ENCODE data around the gene TGM1. TPM values are rescaled to one million over a fixed set of nuclear protein-coding genes. Genes with fewer than 3 reads are reported as not detected.
A peak's percentile ranks its signal among the peaks of the same experiment; 100 is the strongest.

TGM1 gene
- total RNA-seq, 1 experiment from 2014 or later, result 2.9 TPM

DNA sequence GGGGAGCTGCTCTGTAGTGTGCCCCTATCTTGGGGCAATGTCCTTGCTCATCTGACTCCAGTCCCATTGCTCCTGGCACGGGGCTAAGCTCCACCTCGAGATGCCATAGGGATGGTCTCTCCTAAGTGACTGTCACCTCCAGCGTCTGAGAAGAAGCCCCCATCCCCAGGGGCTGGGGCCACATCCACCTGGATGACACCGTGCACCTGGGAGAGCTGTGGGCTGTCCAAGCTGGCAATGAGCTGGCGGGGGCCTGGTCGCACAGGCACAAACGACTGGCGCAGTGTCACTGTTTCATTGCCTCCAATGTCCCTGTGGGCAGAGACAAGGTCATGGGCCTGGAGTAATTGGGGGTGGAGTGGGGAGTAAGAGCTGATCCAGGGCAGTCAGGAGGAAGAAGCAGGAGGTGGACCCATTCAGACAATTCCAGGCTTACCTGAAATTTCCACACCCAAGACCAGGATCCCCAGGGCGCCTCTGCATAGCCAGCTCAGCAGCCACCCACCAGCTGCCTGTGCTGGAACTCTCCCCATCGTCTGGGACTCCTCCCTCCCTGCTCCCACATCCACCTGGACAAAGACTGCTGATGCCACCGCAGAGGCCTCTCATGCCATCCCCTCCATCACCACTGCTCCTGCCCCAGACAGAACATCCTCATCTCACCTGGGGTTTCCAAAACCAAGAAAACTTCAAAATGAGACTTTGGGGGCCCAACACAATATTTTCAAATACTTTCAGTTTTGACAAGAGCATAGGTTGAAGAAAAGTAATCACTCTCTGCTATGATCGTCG, 13.6 kb downstream of the TGM1 start:
- Mint-ChIP-seq H3K36me3 (ENCODE audit: insufficient read depth in 1 of 3, low read depth in 3 of 3) (no peaks in the 10 kb centered on the region; a peak in 1 of 7 replicates), H3K9me3 (no peaks in the 10 kb centered on the region), H3K27me3 (ENCODE audit: low read depth) (peaks cover 5% of the 10 kb centered on the region; the same call in 1 of the 2 replicates), H3K4me1 (no peaks in the 10 kb centered on the region), H3K4me3 (no peak overlapping the region; a peak in 1 of 5 replicates), H3K27ac (peak overlapping the region in 1 of 3 experiments; percentile 27; a peak in 1 of 7 replicates)
- H3K4me2 ChIP-seq (ENCODE audit: insufficient read depth, insufficient read length, low read length), result no peak overlapping the region
- H3K23ac ChIP-seq (ENCODE audit: insufficient read length, low read depth, low read length), result no peak overlapping the region
- H3K27ac ChIP-seq (ENCODE audit: insufficient read length, low read depth, low read length), result no peak overlapping the region
- no peak overlapping the region for H2AFZ ChIP-seq (ENCODE audit: low read length)
- H2BK5ac ChIP-seq (ENCODE audit: insufficient read length, low read length), result no peak overlapping the region
- no peak overlapping the region for H2BK20ac ChIP-seq (ENCODE audit: low read depth, low read length, poor library complexity, severe bottlenecking)
- no peak overlapping the region for H3K4ac ChIP-seq (ENCODE audit: low read depth, low read length)
- DNase-seq, result no peak
- no peak overlapping the region for H3K14ac ChIP-seq (ENCODE audit: insufficient read depth, low read length)
- H2AK5ac ChIP-seq (ENCODE audit: insufficient read length, low read length), result no peak overlapping the region
- H2BK12ac ChIP-seq (ENCODE audit: insufficient read length, low read depth, low read length), result no peak overlapping the region
- no peak overlapping the region for H4K8ac ChIP-seq (replicated peaks; ENCODE audit: insufficient read length, low read depth, low read length)
- H3K79me1 ChIP-seq (ENCODE audit: insufficient read depth, low read depth, low read length, poor library complexity, severe bottlenecking), result no peaks in the 10 kb centered on the region
- H3K56ac ChIP-seq (ENCODE audit: insufficient read length, low read depth, low read length), result no peak overlapping the region
- no peak overlapping the region for H2BK120ac ChIP-seq (ENCODE audit: low read depth, low read length, poor library complexity, severe bottlenecking)
- no peak overlapping the region for H2BK15ac ChIP-seq (ENCODE audit: low read depth, low read length)
- no peak overlapping the region for H4K91ac ChIP-seq (ENCODE audit: insufficient read length, low read depth, low read length)
- no peaks in the 10 kb centered on the region for H4K20me1 ChIP-seq (ENCODE audit: control insufficient read depth, insufficient read depth, insufficient read length)
- H3K4me1 ChIP-seq (ENCODE audit: insufficient read depth, low read length), result no peaks in the 10 kb centered on the region
- H3K79me2 ChIP-seq (ENCODE audit: insufficient read depth, low read length), result no peaks in the 10 kb centered on the region
- no peak overlapping the region for H4K5ac ChIP-seq (ENCODE audit: insufficient read length, low read depth, low read length)
- H3K23me2 ChIP-seq (ENCODE audit: insufficient read length, low read depth, low read length, poor library complexity, severe bottlenecking), result no peaks in the 10 kb centered on the region
- H3T11ph ChIP-seq (ENCODE audit: low read length), result no peak overlapping the region
- no peak overlapping the region for H3K9ac ChIP-seq (ENCODE audit: extremely low read depth, insufficient read length, low read length)
- no peak overlapping the region for H3K18ac ChIP-seq (ENCODE audit: insufficient read length, low read depth, low read length)
- WGBS (ENCODE audit: extremely low coverage, insufficient read length, low lambda C conversion rate), result no CpG with 5 or more reads among the region's 13 CpGs
- H3K9me3 ChIP-seq (ENCODE audit: control insufficient read depth, low read depth, low read length), result no peaks in the 10 kb centered on the region
- TF ChIP-seq, protein P1, sequence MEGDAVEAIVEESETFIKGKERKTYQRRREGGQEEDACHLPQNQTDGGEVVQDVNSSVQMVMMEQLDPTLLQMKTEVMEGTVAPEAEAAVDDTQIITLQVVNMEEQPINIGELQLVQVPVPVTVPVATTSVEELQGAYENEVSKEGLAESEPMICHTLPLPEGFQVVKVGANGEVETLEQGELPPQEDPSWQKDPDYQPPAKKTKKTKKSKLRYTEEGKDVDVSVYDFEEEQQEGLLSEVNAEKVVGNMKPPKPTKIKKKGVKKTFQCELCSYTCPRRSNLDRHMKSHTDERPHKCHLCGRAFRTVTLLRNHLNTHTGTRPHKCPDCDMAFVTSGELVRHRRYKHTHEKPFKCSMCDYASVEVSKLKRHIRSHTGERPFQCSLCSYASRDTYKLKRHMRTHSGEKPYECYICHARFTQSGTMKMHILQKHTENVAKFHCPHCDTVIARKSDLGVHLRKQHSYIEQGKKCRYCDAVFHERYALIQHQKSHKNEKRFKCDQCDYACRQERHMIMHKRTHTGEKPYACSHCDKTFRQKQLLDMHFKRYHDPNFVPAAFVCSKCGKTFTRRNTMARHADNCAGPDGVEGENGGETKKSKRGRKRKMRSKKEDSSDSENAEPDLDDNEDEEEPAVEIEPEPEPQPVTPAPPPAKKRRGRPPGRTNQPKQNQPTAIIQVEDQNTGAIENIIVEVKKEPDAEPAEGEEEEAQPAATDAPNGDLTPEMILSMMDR (conservative IDR thresholded peaks at IDR 0.05), result no peak
- no peaks in the 10 kb centered on the region for H3K27me3 ChIP-seq (ENCODE audit: insufficient read depth, low read length)
